Glutamatergic neuron (in vitro differentiated cells): ENCODE measurements around the gene WDR27. TPM values are rescaled to one million over a fixed set of nuclear protein-coding genes. Genes with fewer than 3 reads are reported as not detected.

ENCODE experiments used
- DNase-seq: peaks from one replicate; pipeline ENCODE4 v3.0.0; 2022
- H3K27ac Mint-ChIP-seq: one replicate; pipeline ENCODE4 v1.8.0; 2020; ENCODE audit warnings: mild to moderate bottlenecking, mixed read lengths, inconsistent platforms; ENCODE audit not compliant: unreplicated experiment
- H3K27me3 Mint-ChIP-seq: one replicate; pipeline ENCODE4 v1.8.0; 2020; ENCODE audit warnings: mild to moderate bottlenecking, moderate library complexity, mixed read lengths, inconsistent platforms; ENCODE audit not compliant: unreplicated experiment
- H3K36me3 Mint-ChIP-seq: one replicate; pipeline ENCODE4 v1.8.0; 2020; ENCODE audit warnings: mild to moderate bottlenecking, mixed read lengths, inconsistent platforms; ENCODE audit not compliant: unreplicated experiment
- H3K4me1 Mint-ChIP-seq: one replicate; pipeline ENCODE4 v1.8.0; 2020; ENCODE audit warnings: mild to moderate bottlenecking, low read depth, mixed read lengths, inconsistent platforms; ENCODE audit not compliant: unreplicated experiment
- H3K4me3 Mint-ChIP-seq: one replicate; pipeline ENCODE4 v1.8.0; 2020; ENCODE audit warnings: mild to moderate bottlenecking, mixed read lengths, inconsistent platforms; ENCODE audit not compliant: unreplicated experiment
- H3K9me3 Mint-ChIP-seq: one replicate; pipeline ENCODE4 v1.8.0; 2020; ENCODE audit warnings: mild to moderate bottlenecking, moderate library complexity, mixed read lengths, inconsistent platforms; ENCODE audit not compliant: unreplicated experiment
- CTCF ChIP-seq: fragments of 200-600 bp; sonication (generic); IDR thresholded peaks from one replicate; pipeline ENCODE4 v1.5.0; 2021; ENCODE audit not compliant: partially characterized antibody, unreplicated experiment
- total RNA-seq: library from RNA; stranded (reverse); fragmentation: NEBNext Ultra II Directional; extraction: Animal tissue kit (Norgen Biotek cat#: 25700); gene quantifications from one replicate; pipeline ENCODE4 v1.2.1, GENCODE V29; 2021; ENCODE audit not compliant: unreplicated experiment

Gene WDR27
- total RNA-seq, 1 donor from 2014 or later: 64.8 TPM

- peaks cover 16% of the 10 kb centered on the region for H3K27me3 Mint-ChIP-seq
- peaks cover 3% of the 10 kb centered on the region for H3K9me3 Mint-ChIP-seq
- peak overlapping the region; percentile 90 for H3K4me3 Mint-ChIP-seq
- no peak for TF ChIP-seq CTCF
- DNase-seq: peak; percentile 42
- H3K4me1 Mint-ChIP-seq: peaks cover 5% of the 10 kb centered on the region
- H3K36me3 Mint-ChIP-seq: peaks cover 17% of the 10 kb centered on the region
- H3K27ac Mint-ChIP-seq: no peak overlapping the region
These were observed 47.0 kb downstream of the WDR27 start for GRCh38 chr6:169654598-169655391.

GRCh38 chr6:169653691-169654090, 48.1 kb downstream of the WDR27 start:
- no peak for TF ChIP-seq CTCF
- Mint-ChIP-seq H3K27ac (no peak overlapping the region), H3K9me3 (peaks cover 3% of the 10 kb centered on the region), H3K4me1 (peaks cover 5% of the 10 kb centered on the region), H3K27me3 (peaks cover 12% of the 10 kb centered on the region), H3K4me3 (no peak overlapping the region), H3K36me3 (peaks cover 10% of the 10 kb centered on the region)
- no peak for DNase-seq

- Mint-ChIP-seq H3K4me3 (no peak overlapping the region), H3K4me1 (peaks cover 4% of the 10 kb centered on the region), H3K27me3 (peaks cover 12% of the 10 kb centered on the region), H3K36me3 (peaks cover 10% of the 10 kb centered on the region), H3K27ac (no peak overlapping the region), H3K9me3 (peaks cover 3% of the 10 kb centered on the region)
- DNase-seq: no peak
- no peak for TF ChIP-seq CTCF
These were observed 48.9 kb downstream of the WDR27 start for GRCh38 chr6:169652896-169653295.

GRCh38 chr6:169651498-169651897, 50.3 kb downstream of the WDR27 start:
- no peak for TF ChIP-seq CTCF
- peaks cover 7% of the 10 kb centered on the region for H3K36me3 Mint-ChIP-seq
- no peak for DNase-seq
- no peak overlapping the region for H3K4me3 Mint-ChIP-seq
- H3K27ac Mint-ChIP-seq: no peak overlapping the region
- peaks cover 12% of the 10 kb centered on the region for H3K27me3 Mint-ChIP-seq
- H3K4me1 Mint-ChIP-seq: peaks cover 3% of the 10 kb centered on the region
- H3K9me3 Mint-ChIP-seq: peaks cover 3% of the 10 kb centered on the region

- Mint-ChIP-seq H3K27ac (no peak overlapping the region), H3K27me3 (peaks cover 12% of the 10 kb centered on the region), H3K9me3 (peaks cover 2% of the 10 kb centered on the region), H3K4me3 (no peak overlapping the region), H3K4me1 (peaks cover 3% of the 10 kb centered on the region), H3K36me3 (peaks cover 7% of the 10 kb centered on the region)
- no peak for DNase-seq
- no peak for TF ChIP-seq CTCF
These were observed 50.9 kb downstream of the WDR27 start for GRCh38 chr6:169650959-169651292.
